Stimulated activated CD4-positive, alpha-beta T cell treated with anti-CD3 and anti-CD28 coated beads, Interleukin-4, amount 100 ng/mL, for 4 hours (primary cell): Measurements from ENCODE around the gene ALX3.

ENCODE experiments used
- DNase-seq, 2 experiments: peaks; one replicate each; pipeline ENCODE4 v3.0.0-alpha.2; 2020

Gene ALX3

GRCh38 chr1:110063781-110064180 lies 6.7 kb downstream of the ALX3 start:
- DNase-seq: no peak

GRCh38 chr1:110062612-110063011 lies 7.9 kb downstream of the ALX3 start:
- DNase-seq: no peak

- DNase-seq: no peak
Measured at GRCh38 chr1:110061341-110061740, 9.1 kb downstream of the ALX3 start.

GRCh38 chr1:110060662-110061060 lies 9.8 kb downstream of the ALX3 start:
- DNase-seq: no peak

- peak; percentile 55 to 75 for DNase-seq
Measured at GRCh38 chr1:110060034-110060661, 10.3 kb downstream of the ALX3 start.

- no peak for DNase-seq
Measured at GRCh38 chr1:110059133-110059863, 11.2 kb downstream of the ALX3 start.

- no peak for DNase-seq
Measured at GRCh38 chr1:110058591-110058990, 11.9 kb downstream of the ALX3 start.

GRCh38 chr1:110057963-110058518 lies 12.4 kb downstream of the ALX3 start:
- DNase-seq: no peak

GRCh38 chr1:110056776-110057175 lies 13.7 kb downstream of the ALX3 start:
- DNase-seq: no peak

- no peak for DNase-seq
Measured at GRCh38 chr1:110056285-110056683, 14.2 kb downstream of the ALX3 start.

- DNase-seq: no peak
Measured at GRCh38 chr1:110055493-110056284, 14.8 kb downstream of the ALX3 start.

GRCh38 chr1:110053552-110054428 lies 16.7 kb downstream of the ALX3 start:
- DNase-seq: peak; percentile 47 to 75

- DNase-seq: no peak
Measured at GRCh38 chr1:110051262-110051648, 19.2 kb downstream of the ALX3 start.

GRCh38 chr1:110050602-110051261 lies 19.7 kb downstream of the ALX3 start:
- DNase-seq: no peak

GRCh38 chr1:110049801-110050601 lies 20.5 kb downstream of the ALX3 start:
- no peak for DNase-seq

GRCh38 chr1:110048923-110049601 lies 21.4 kb downstream of the ALX3 start:
- no peak for DNase-seq

- DNase-seq: no peak
Measured at GRCh38 chr1:110048240-110048639, 22.2 kb downstream of the ALX3 start.

- DNase-seq: no peak
Measured at GRCh38 chr1:110047463-110047862, 23.0 kb downstream of the ALX3 start.

- DNase-seq: no peak
Measured at GRCh38 chr1:110043016-110043415, 27.5 kb downstream of the ALX3 start.

- peak; percentile 30 to 70 for DNase-seq
Measured at GRCh38 chr1:110040548-110040947, 29.9 kb downstream of the ALX3 start.
